A549 (cell line): Measurements from ENCODE around the gene TTPAL. TPM values are rescaled to one million over a fixed set of nuclear protein-coding genes. Genes with fewer than 3 reads are reported as not detected.

ENCODE experiments used
- ATAC-seq, 2 experiments: fragments of 200-7000 bp in 1 of 2; fragments of >200 bp in 1 of 2; cut with Nextera tagmentation in 1 of 2; cut with Tn5 transposase in 1 of 2; 3 replicates each; pipeline versions ENCODE4 v1.8.0 to v1.9.1; 2018 to 2020; ENCODE audit warnings: mild to moderate bottlenecking in 1 of 2, moderate library complexity in 1 of 2
- CTCF ChIA-PET: fragments of 300-600 bp; sonication (Branson Sonifier 250); formaldehyde crosslinking; extraction: SDS; loops from one replicate; lab custom pipeline; 2021; ENCODE audit warnings: antibody characterized with exemption, inconsistent platforms; lab: Yijun Ruan, JAX
- POLR2A ChIA-PET: fragments of 350-600 bp; formaldehyde crosslinking; extraction: SDS; loops from one replicate; lab custom pipeline; 2021; ENCODE audit warnings: antibody characterized with exemption, inconsistent platforms; lab: Yijun Ruan, JAX
- DNase-seq, 2 experiments: peaks; one replicate each; pipeline versions ENCODE4 v3.0.0 to v3.0.0-alpha.2; 2011 to 2016; ENCODE audit warnings: low read depth in 1 of 2, low spot score in 1 of 2
- FAIRE-seq: peaks from 2 replicates; lab custom pipeline; 2011; peaks lifted over from hg19 to GRCh38; lab: Jason Lieb, UNC
- H3K27ac ChIP-seq, 2 experiments: fragments of >200 bp; sonication (Bioruptor Twin); formaldehyde crosslinking; 3 replicates each; pipeline ENCODE4 v1.5.1; 2016 to 2017
- H3K4me1 ChIP-seq: fragments of >200 bp; sonication (Bioruptor Twin); formaldehyde crosslinking; 3 replicates; pipeline ENCODE4 v1.6.1; 2016
- H3K4me2 ChIP-seq: fragments of >200 bp; sonication (Bioruptor Twin); formaldehyde crosslinking; 3 replicates; pipeline ENCODE4 v1.6.1; 2016
- H3K4me3 ChIP-seq: fragments of >200 bp; sonication (Bioruptor Twin); formaldehyde crosslinking; 3 replicates; pipeline ENCODE4 v1.5.1; 2016
- H3K9me3 ChIP-seq: fragments of >200 bp; sonication (Bioruptor Twin); formaldehyde crosslinking; 3 replicates; pipeline ENCODE4 v1.6.1; 2016
- ATOH8 ChIP-seq: fragments of 250-450 bp; sonication (Bioruptor Pico); IDR thresholded peaks from 2 replicates; pipeline ENCODE4 v1.5.0; 2020; ENCODE audit warnings: low read depth, mild to moderate bottlenecking, moderate library complexity
- CBX8 ChIP-seq: fragments of 200-600 bp; sonication (generic); IDR thresholded peaks from 2 replicates; pipeline ENCODE4 v1.6.1; 2016
- CEBPB ChIP-seq, 2 experiments: fragments of >200 bp in 1 of 2; sonication (Bioruptor Twin) in 1 of 2; formaldehyde crosslinking in 1 of 2; IDR thresholded peaks; 2 replicates each; pipeline ENCODE4 v1.6.1; 2012 to 2016
- CHD2 ChIP-seq: fragments of 150-350 bp; IDR thresholded peaks from 2 replicates; pipeline ENCODE4 v1.6.1; 2014; ENCODE audit warnings: low read length; ENCODE audit not compliant: partially characterized antibody
- EHF ChIP-seq: fragments of 250-450 bp; sonication (Bioruptor Pico); IDR thresholded peaks from 2 replicates; pipeline ENCODE4 v1.5.0; 2020; ENCODE audit warnings: mild to moderate bottlenecking
- HEYL ChIP-seq: fragments of 250-450 bp; sonication (Bioruptor Pico); IDR thresholded peaks from 2 replicates; pipeline ENCODE4 v1.8.0; 2021; ENCODE audit warnings: mild to moderate bottlenecking, moderate library complexity
- HOXA7 ChIP-seq: fragments of 250-450 bp; sonication (Bioruptor Pico); IDR thresholded peaks from 2 replicates; pipeline ENCODE4 v1.5.0; 2020; ENCODE audit warnings: mild to moderate bottlenecking, moderate library complexity
- JUN ChIP-seq, 2 experiments: fragments of >200 bp; sonication (Bioruptor Twin); formaldehyde crosslinking; IDR thresholded peaks; 2 replicates in 1 of 2; 3 replicates in 1 of 2; pipeline ENCODE4 v1.6.1; 2016 to 2017
- MAFK ChIP-seq: fragments of 450-650 bp; IDR thresholded peaks from 2 replicates; pipeline ENCODE4 v1.6.1; 2014; ENCODE audit not compliant: partially characterized antibody
- MAX ChIP-seq: IDR thresholded peaks from 2 replicates; pipeline ENCODE4 v1.6.1; 2012
- MAZ ChIP-seq: fragments of 150-350 bp; IDR thresholded peaks from 2 replicates; pipeline ENCODE4 v1.6.1; 2014; ENCODE audit warnings: antibody characterized with exemption, low read depth, low read length, borderline replicate concordance
- MYC ChIP-seq: IDR thresholded peaks from 2 replicates; pipeline ENCODE4 v1.6.1; 2012; ENCODE audit warnings: mild to moderate bottlenecking, inconsistent platforms, low read length, improper control_type of control experiment, borderline replicate concordance
- POLR2A ChIP-seq: IDR thresholded peaks from 2 replicates; pipeline ENCODE4 v1.6.1; 2012; ENCODE audit warnings: mild to moderate bottlenecking, low read length
- RARB ChIP-seq: fragments of 250-450 bp; sonication (Bioruptor Pico); IDR thresholded peaks from 2 replicates; pipeline ENCODE4 v1.8.0; 2021; ENCODE audit warnings: mild to moderate bottlenecking, moderate library complexity
- RCOR1 ChIP-seq: fragments of 150-350 bp; IDR thresholded peaks from 2 replicates; pipeline ENCODE4 v1.6.1; 2014; ENCODE audit warnings: antibody characterized with exemption, low read length, low read depth
- RFX5 ChIP-seq: fragments of 450-650 bp; IDR thresholded peaks from 2 replicates; pipeline ENCODE4 v1.7.1; 2014; ENCODE audit warnings: antibody characterized with exemption, mild to moderate bottlenecking, moderate library complexity
- RNF2 ChIP-seq: fragments of 200-600 bp; sonication (generic); IDR thresholded peaks from 2 replicates; pipeline ENCODE4 v1.6.1; 2016; ENCODE audit warnings: low read depth, mild to moderate bottlenecking, antibody characterized with exemption, moderate library complexity, borderline replicate concordance
- SMC3 ChIP-seq: fragments of >200 bp; sonication (Bioruptor Twin); formaldehyde crosslinking; IDR thresholded peaks from 3 replicates; pipeline ENCODE4 v1.6.1; 2018; ENCODE audit warnings: inconsistent platforms
- SREBF2 ChIP-seq: fragments of 450-650 bp; IDR thresholded peaks from 2 replicates; pipeline ENCODE4 v1.6.1; 2014; ENCODE audit warnings: mild to moderate bottlenecking, moderate library complexity
- TFCP2L1 ChIP-seq: fragments of 250-450 bp; sonication (Bioruptor Pico); IDR thresholded peaks from 2 replicates; pipeline ENCODE4 v1.5.0; 2021; ENCODE audit warnings: mild to moderate bottlenecking
- TP53 ChIP-seq: fragments of 250-450 bp; sonication (Bioruptor Pico); IDR thresholded peaks from 2 replicates; pipeline ENCODE4 v1.5.0; 2021; ENCODE audit warnings: mild to moderate bottlenecking, moderate library complexity
- USF2 ChIP-seq: fragments of 450-650 bp; IDR thresholded peaks from 2 replicates; pipeline ENCODE4 v1.6.1; 2014; ENCODE audit warnings: antibody characterized with exemption
- ZC3H11A ChIP-seq: fragments of 450-650 bp; IDR thresholded peaks from 2 replicates; pipeline ENCODE4 v1.6.1; 2014; ENCODE audit warnings: antibody characterized with exemption, mild to moderate bottlenecking
- ZNF302 ChIP-seq: fragments of 250-450 bp; sonication (Bioruptor Pico); IDR thresholded peaks from 2 replicates; pipeline ENCODE4 v1.9.0; 2021; ENCODE audit warnings: inconsistent platforms, mild to moderate bottlenecking, moderate library complexity
- WGBS: methylation state at CpG from one replicate; pipeline ENCODE4 v1.1.6; 2017; ENCODE audit errors: missing lambda C conversion rate; 5-methylcytosine and 5-hydroxymethylcytosine counted together
- polyA plus RNA-seq, 4 experiments: library from polyadenylated mRNA; depleted of rRNA in 3 of 4; stranded (reverse); fragments of >200 nt; fragmentation: RNase III in 1 of 4; extraction: RNeasy Plus Mini Kit Qiagen cat#74134 plus additional on column Dnase treatment in 1 of 4; gene quantifications; 2 replicates in 3 of 4; 3 replicates in 1 of 4; pipeline ENCODE4 v1.2.3, GENCODE V29; 2011 to 2017
- TF ChIP-seq, protein P1 (sequence below): fragments of >200 bp; sonication (Bioruptor Twin); formaldehyde crosslinking; IDR thresholded peaks from 3 replicates; pipeline ENCODE4 v1.6.1; 2016

TTPAL gene
- polyA plus RNA-seq, 2 of the 4 experiments (the other 2 are of a cell fraction) = 9.1 to 9.2 TPM

GRCh38 chr20:44436393-44436792 is 39.3 kb upstream of the TTPAL start:
- TF ChIP-seq MAFK = no peak
- no peak for TF ChIP-seq JUN (IDR thresholded peaks at IDR 0.05)
- DNase-seq (no peak), FAIRE-seq (no peak), ATAC-seq (peak in 1 of 2 experiments; percentile 15; a peak in 4 of 6 replicates)
- CTCF ChIA-PET = interaction anchor here (0.5 to 2.8 kb wide), 8 partner anchors 13 to 645 kb away, joined by 3 to 10 read pairs (median 3); no protein-coding TSS in a partner anchor
- POLR2A ChIA-PET = no interaction called here
- H3K4me3 ChIP-seq = no peak overlapping the region
- no peak overlapping the region; a peak in 1 of 6 replicates for H3K27ac ChIP-seq
- whole genome bisulfite sequencing = 76% methylated on average over 12 of the region's 12 CpGs
- peaks cover 6% of the 10 kb centered on the region for H3K4me1 ChIP-seq
- no peaks in the 10 kb centered on the region for H3K9me3 ChIP-seq
- H3K4me2 ChIP-seq = no peak overlapping the region

- H3K9me3 ChIP-seq = no peaks in the 10 kb centered on the region
- 94% methylated on average over 5 of the region's 5 CpGs for WGBS
- no peak for TF ChIP-seq RCOR1
- TF ChIP-seq TP53 (CRISPR knock-in tag) = no peak
- TF ChIP-seq MAZ = no peak
- no peak for TF ChIP-seq CHD2
- TF ChIP-seq MAX = no peak
- no peak for TF ChIP-seq MYC
- TF ChIP-seq CBX8 = no peak
- no peak for TF ChIP-seq ATOH8 (CRISPR knock-in tag)
- no peak for TF ChIP-seq RARB
- TF ChIP-seq EHF (CRISPR knock-in tag) = no peak
- TF ChIP-seq HOXA7 (CRISPR knock-in tag) = no peak
- TF ChIP-seq SMC3 = no peak
- TF ChIP-seq, protein P1, sequence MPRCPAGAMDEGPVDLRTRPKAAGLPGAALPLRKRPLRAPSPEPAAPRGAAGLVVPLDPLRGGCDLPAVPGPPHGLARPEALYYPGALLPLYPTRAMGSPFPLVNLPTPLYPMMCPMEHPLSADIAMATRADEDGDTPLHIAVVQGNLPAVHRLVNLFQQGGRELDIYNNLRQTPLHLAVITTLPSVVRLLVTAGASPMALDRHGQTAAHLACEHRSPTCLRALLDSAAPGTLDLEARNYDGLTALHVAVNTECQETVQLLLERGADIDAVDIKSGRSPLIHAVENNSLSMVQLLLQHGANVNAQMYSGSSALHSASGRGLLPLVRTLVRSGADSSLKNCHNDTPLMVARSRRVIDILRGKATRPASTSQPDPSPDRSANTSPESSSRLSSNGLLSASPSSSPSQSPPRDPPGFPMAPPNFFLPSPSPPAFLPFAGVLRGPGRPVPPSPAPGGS = no peak
- TF ChIP-seq, all 56 proteins: peak for 0
- FAIRE-seq (no peak), DNase-seq (no peak), ATAC-seq (no peak)
- POLR2A ChIA-PET = no interaction called here
- CTCF ChIA-PET = interaction anchor here (0.5 to 2.8 kb wide), 4 partner anchors 12 to 220 kb away, joined by 3 to 10 read pairs (median 3); no protein-coding TSS in a partner anchor
- H3K4me1 ChIP-seq = peaks cover 6% of the 10 kb centered on the region
- no peak overlapping the region for H3K4me3 ChIP-seq
- H3K4me2 ChIP-seq = no peak overlapping the region
- H3K27ac ChIP-seq = no peak overlapping the region
Measured at GRCh38 chr20:44437497-44437896, 38.2 kb upstream of the TTPAL start.

GRCh38 chr20:44438782-44439181 is 36.9 kb upstream of the TTPAL start:
- no peak overlapping the region for H3K27ac ChIP-seq
- H3K9me3 ChIP-seq = no peaks in the 10 kb centered on the region
- DNase-seq (no peak), ATAC-seq (no peak), FAIRE-seq (no peak)
- POLR2A ChIA-PET = no interaction called here
- no peak overlapping the region for H3K4me2 ChIP-seq
- CTCF ChIA-PET = interaction anchor here (0.9 to 2.2 kb wide), 7 partner anchors 13 to 222 kb away, joined by 3 to 8 read pairs (median 6); no protein-coding TSS in a partner anchor
- peaks cover 6% of the 10 kb centered on the region for H3K4me1 ChIP-seq
- no peak for TF ChIP-seq ZC3H11A
- no peak for TF ChIP-seq MAFK
- no peak for TF ChIP-seq POLR2A
- no peak for TF ChIP-seq TP53 (CRISPR knock-in tag)
- TF ChIP-seq HEYL (CRISPR knock-in tag) = no peak
- TF ChIP-seq ZNF302 = no peak
- TF ChIP-seq CEBPB (IDR thresholded peaks at IDR 0.05) = no peak
- TF ChIP-seq USF2 = no peak
- TF ChIP-seq SREBF2 = no peak
- TF ChIP-seq RFX5 = no peak
- no peak for TF ChIP-seq RNF2
- TF ChIP-seq TFCP2L1 (CRISPR knock-in tag) = no peak
- 47% methylated on average over 4 of the region's 4 CpGs for WGBS
- H3K4me3 ChIP-seq = no peak overlapping the region
